Right lung (tissue), 5 donors: ENCODE data around the gene NKAIN2. TPM values are rescaled to one million over a fixed set of nuclear protein-coding genes. Genes with fewer than 3 reads are reported as not detected.
"Not testable (repeated sequence)": the region's sequence is repeated elsewhere in the genome, so short reads cannot be mapped to it uniquely, and the experiment has no call there.

Source experiments
- DNase-seq, 2 donors: peaks; one replicate each; pipeline ENCODE4 v3.0.0-alpha.2; 2013
- polyA plus RNA-seq, 5 donors: library from polyadenylated mRNA; unstranded; fragments of 120-200 nt; gene quantifications; one replicate each; pipeline versions ENCODE4 v1.2.1 to v1.2.3, GENCODE V29; 2013; ENCODE audit warnings: inconsistent platforms in 1 of 5, low replicate concordance in 1 of 5; ENCODE audit not compliant: insufficient read length in 5 of 5, insufficient read depth in 1 of 5

The NKAIN2 gene
- polyA plus RNA-seq, 5 donors = 8.1 to 27.3 (median 18.8) TPM

- DNase-seq = no peak
Observed at GRCh38 chr6:124203101-124203811, 399.6 kb downstream of the NKAIN2 start.

DNA sequence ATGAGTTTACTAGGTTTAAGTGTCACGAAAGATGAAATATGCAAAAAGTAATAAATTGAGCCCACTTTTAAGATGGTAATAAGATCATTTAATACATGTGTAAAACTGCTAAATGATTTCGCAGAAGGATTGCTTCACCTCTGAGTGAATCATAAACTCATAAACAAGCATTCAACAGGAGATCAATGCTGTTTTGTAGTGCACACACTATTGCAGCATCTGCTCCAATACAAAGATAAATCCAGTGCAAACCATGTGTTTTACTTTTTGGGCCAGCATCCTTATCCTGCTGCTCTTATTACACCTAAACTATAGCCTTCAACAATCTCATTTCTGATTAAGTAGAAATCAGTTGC lies 400.1 kb downstream of the NKAIN2 start:
- DNase-seq = no peak

GRCh38 chr6:124205921-124206320 lies 402.3 kb downstream of the NKAIN2 start:
- no peak for DNase-seq

GRCh38 chr6:124223611-124224345 lies 420.1 kb downstream of the NKAIN2 start:
- no peak for DNase-seq

- no peak for DNase-seq
Observed at GRCh38 chr6:124226396-124226795, 422.7 kb downstream of the NKAIN2 start.

GRCh38 chr6:124233221-124233620 lies 429.6 kb downstream of the NKAIN2 start:
- no peak for DNase-seq

GRCh38 chr6:124234801-124235200 lies 431.1 kb downstream of the NKAIN2 start:
- no peak for DNase-seq

DNA sequence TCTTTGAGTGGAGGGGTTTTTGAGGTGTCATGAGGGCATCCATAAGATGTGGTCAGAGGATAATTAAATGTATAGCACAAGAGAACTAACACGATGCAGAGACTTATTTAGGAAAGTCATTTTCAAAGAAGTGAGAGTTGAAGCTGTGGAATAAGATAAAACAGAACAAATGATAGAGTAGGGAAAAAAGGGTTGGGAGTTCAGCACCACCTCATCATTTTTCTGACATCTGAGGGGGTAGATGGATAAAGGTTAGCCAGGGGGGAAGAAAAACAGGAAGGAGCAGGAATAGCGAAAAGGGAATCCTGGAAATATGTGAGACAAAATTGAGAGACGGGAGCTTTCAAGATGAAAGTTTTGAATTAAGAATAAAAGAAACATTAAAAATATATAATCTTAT lies 434.2 kb downstream of the NKAIN2 start:
- peak in 1 of 2 donors; percentile 45 for DNase-seq

DNA sequence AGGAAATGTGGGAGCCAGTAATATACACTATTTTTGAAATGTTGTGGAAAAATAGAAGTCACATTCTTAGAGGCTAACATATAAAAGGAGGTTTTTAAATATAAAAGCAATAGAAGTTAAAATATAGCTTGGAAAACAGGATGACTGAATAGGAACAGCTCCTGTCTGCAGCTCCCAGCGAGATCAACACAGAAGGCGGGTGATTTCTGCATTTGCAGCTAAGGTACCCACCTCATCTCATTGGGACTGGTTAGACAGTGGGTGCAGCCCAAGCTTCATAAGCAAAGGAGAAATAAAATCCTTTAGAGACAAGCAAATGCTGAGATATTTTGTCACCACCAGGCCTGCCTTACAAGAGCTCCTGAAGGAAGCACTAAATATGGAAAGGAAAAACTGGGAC lies 434.7 kb downstream of the NKAIN2 start:
- DNase-seq = not testable (repeated sequence)

DNA sequence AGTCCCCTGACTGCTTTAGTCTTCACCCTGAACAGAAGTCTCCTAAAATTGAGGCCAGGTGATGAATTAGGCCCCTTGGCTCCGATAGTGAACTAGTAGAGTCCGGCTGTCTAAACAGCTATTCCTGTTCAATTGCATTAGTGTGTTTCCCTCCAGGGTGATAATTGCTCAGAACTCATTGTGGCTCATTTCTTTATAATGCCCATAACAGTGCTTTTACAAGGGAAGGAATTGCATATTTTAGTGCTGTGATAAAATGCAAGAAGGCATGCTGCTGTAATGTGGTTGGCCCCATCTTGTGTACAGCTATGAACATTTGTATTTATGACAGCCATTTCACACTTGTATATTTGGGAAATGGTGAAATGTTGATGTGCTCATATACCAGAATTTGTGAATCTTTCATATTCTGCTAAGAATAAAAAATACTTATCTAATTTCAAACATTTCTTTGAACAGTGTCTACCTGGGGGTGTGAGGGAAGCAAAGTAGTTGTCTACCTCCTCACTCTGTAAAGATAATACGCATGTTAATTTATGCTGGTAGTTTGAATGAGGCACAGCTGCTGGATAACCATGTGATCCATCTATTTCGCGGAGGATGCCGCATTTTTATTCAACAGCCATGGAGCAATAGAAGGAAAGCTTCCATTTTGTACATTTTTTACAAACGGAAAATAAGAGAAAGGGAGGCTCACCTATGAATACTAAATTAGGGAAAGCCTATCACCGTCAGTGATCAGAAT lies 451.4 kb downstream of the NKAIN2 start:
- peak in 1 of 2 donors; percentile 33 for DNase-seq

- DNase-seq = no peak
Observed at GRCh38 chr6:124260337-124260736, 456.7 kb downstream of the NKAIN2 start.

GRCh38 chr6:124269733-124270132 lies 466.1 kb downstream of the NKAIN2 start:
- no peak for DNase-seq

DNA sequence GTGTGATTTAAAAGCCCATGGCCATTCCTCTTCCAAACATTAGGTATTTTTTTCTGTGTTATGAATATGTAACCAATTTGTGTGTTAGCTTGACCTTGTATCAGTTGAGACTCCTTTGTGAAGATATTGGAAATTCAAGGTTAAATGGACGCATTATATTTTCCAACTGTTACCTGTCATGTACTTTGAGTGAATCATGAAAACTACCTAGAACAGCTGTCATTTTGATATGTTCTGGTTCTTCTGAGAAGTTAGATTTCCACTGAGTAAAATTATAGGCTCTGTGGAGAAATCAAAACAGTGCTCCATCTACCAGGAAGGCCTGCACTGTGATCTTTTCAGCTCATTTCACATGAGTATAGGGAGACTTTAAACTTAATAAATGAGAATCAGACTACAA lies 470.0 kb downstream of the NKAIN2 start:
- DNase-seq = no peak

- no peak for DNase-seq
Observed at GRCh38 chr6:124282541-124282940, 478.9 kb downstream of the NKAIN2 start.

DNA sequence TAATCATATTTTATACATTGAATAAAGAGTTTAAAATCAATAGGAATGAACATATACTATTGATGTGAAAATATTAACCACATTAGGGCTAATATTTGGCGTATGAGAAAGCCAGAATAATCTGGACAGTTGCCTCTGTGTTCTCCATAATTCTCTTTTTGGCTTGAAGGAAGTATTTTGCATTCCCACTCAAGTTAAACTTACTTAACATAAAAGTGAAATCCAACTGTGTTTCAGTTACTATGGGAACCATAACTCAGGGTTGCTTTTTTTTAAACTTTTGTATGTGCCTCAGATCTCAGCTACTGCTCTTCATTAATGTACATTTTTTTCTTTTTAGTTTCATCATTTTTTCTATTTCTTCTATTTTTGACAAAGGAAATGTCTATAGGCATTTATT lies 479.8 kb downstream of the NKAIN2 start:
- peak; percentile 52 to 63 for DNase-seq

DNA sequence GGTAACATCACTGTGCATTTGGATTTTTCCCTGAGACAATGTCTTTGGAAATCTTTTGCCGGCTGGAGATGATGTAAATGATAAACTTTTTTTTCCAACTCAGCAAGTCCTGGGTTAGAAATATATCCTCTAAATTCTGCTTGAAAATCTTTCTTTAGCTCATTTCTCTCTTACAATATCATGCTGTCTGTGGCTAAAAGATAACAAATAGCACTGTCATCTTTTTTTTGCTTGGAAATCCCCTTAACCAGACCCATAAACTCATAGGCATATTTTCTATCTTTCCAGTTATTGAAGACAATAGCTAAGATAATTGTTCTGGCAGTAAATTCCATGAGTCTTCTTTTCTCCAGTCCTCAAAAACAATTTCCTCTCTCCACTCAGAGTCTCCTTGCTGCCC lies 481.5 kb downstream of the NKAIN2 start:
- no peak for DNase-seq

DNA sequence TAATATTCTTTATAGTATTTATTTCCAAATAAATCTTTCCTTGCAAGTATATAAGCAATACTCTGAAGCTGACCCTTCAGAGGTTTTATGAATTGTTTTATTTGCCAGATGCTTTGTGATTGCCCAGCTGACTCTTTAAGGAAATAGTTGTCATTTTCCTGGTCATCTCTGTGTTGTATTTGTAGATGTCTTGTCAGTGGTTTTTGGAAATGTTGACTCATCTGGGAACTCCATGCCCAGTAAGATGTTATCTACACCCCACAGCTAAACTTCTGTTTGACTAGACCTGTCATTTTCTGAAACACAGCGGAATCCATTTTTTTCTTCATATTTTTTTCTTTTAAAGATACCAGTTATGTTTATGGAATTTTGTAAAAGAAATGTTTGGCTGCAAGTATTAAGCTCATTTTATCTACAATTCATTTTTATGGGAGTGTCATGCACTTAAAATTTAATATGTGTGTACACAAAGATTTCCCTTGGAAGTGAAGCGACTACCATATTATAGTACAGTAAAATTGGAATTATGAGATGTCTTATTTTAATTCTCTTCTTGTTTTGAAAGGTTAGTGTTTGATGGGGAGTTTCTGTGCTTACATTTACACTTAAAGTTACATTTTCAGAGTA lies 491.0 kb downstream of the NKAIN2 start:
- no peak for DNase-seq

- no peak for DNase-seq
Observed at GRCh38 chr6:124297507-124297906, 493.8 kb downstream of the NKAIN2 start.

DNA sequence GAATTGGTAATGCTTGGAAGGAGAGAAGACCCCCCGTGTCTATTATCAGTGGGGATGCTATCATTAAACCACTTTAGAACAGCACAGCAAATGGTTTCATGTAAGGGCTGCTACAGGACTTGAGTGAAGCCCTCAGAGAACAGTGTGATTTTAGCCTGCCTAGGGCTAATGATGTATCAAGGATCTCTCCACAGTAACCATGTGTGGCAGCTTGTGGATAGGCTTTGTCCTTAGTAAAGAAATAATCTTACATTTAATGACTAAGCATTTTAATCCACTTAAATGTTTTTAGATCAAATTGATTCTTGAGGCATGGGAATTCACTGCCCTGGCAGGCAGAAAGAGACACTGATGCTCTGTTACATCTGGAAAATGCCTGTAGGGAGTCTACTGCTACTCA lies 495.1 kb downstream of the NKAIN2 start:
- DNase-seq = no peak

GRCh38 chr6:124300907-124301306 lies 497.2 kb downstream of the NKAIN2 start:
- not testable (repeated sequence) for DNase-seq

- no peak for DNase-seq
Observed at GRCh38 chr6:124303971-124304370, 500.3 kb downstream of the NKAIN2 start.

DNA sequence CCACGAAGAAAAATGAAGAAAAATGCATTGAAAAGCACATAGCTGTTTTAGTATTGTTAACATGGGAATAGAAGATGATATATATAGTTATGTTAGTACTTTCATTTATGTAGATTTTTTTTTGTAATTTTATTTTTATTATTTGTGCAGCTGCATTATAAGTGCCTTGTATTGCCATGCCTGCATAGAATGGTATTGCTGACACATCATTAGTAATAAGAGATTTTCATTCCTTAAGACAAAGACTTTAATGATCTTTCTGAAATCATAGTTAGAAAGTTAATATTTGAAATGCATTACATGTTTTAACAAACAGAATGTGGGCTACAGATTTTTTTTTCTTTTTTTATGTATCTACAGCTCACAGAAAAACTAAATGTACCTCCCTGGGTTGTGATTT lies 506.5 kb downstream of the NKAIN2 start:
- no peak for DNase-seq
